Adipocyte (in vitro differentiated cells): ENCODE data around the gene SYP.

Experiments used
- DNase-seq: peaks from one replicate; pipeline ENCODE4 v3.0.0-alpha.2; 2015; ENCODE audit warnings: low read depth
- H3K27me3 ChIP-seq: replicated peaks from 2 replicates; pipeline ENCODE4 v1.7.0; 2013; ENCODE audit warnings: mild to moderate bottlenecking, low read length, moderate library complexity; ENCODE audit not compliant: control insufficient read depth, insufficient read depth
- H3K36me3 ChIP-seq: 2 replicates; pipeline ENCODE4 v1.7.0; 2013; ENCODE audit warnings: low read length, mild to moderate bottlenecking, moderate library complexity; ENCODE audit not compliant: control insufficient read depth, insufficient read depth, severe bottlenecking
- H3K4me1 ChIP-seq: 2 replicates; pipeline ENCODE4 v1.7.0; 2013; ENCODE audit warnings: mild to moderate bottlenecking, low read length, moderate library complexity; ENCODE audit not compliant: control insufficient read depth, insufficient read depth
- H3K4me3 ChIP-seq: 2 replicates; pipeline ENCODE4 v1.7.0; 2013; ENCODE audit warnings: mild to moderate bottlenecking, low read length, moderate library complexity
- H3K9ac ChIP-seq: 2 replicates; pipeline ENCODE4 v1.7.0; 2013; ENCODE audit warnings: mild to moderate bottlenecking, low read length, moderate library complexity
- H3K9me3 ChIP-seq: 2 replicates; pipeline ENCODE4 v1.7.0; 2013; ENCODE audit warnings: mild to moderate bottlenecking, low read length, moderate library complexity; ENCODE audit not compliant: control insufficient read depth

The SYP gene

DNA sequence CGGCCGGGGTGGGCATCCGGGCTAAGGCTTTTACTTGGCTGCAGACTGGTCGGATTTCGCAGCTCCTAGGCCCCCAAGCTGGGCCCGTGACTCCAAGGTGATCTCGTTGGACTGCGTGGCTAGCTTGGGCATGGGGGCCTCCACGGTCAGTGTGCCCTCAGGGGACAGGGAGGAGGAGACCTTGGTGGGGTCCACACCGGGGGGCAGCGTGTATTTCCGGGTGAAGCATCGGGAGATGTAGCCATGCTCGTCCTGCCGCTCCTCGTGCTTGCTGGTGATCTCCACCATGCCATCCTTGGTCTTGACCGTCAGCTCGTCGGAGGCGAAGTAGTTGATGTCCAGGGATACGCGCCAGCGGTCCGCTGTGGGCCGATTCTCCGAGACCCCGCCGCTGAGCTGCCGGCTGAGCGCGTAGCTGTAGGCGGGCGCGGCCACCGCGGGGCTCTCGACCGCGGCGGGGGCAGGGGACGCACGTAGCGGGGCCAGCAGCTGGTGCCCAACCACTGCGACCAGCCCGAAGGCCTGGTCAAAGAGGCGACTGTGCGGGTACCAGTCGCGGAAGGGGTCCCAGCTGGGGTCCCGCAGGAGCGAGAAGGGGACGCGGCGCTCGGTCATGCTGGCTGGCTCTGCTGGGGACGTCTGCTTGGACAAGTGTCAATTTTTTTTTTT is 34.0 kb upstream of the SYP start:
- H3K27me3 ChIP-seq = no peaks in the 10 kb centered on the region
- no peaks in the 10 kb centered on the region for H3K9me3 ChIP-seq
- H3K4me3 ChIP-seq = no peak overlapping the region
- H3K9ac ChIP-seq = no peak overlapping the region
- H3K4me1 ChIP-seq = peaks cover 2% of the 10 kb centered on the region
- H3K36me3 ChIP-seq = no peaks in the 10 kb centered on the region
- no peak for DNase-seq

DNA sequence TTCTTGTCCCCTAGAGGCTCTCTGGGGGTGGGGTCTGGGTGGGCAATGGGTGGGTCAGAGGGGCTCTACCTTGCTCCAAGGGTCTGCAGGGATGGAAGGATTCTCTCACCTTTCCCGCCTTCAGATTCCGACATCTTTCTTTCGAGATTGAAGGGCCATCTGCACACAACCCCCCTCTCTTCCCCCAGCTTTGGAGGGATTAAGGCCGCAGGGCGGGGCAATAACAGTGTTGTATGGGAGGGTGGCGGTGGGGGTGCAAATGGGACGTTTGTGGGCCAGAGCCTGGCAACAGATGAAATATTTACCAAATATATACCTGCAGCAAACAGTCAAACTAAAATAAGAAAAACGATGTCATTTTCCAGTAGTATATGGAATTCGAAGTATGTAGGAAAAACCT is 33.2 kb upstream of the SYP start, which contains the start of gene CACNA1F:
TSS of gene CACNA1F (minus strand) at position 165 of the 400 bp plus-strand sequence. CDS start at position 134, 31 bp downstream.
- DNase-seq = no peak
- Histone ChIP-seq H3K9me3 (no peaks in the 10 kb centered on the region), H3K9ac (no peak within 1 kb of the TSS), H3K4me1 (peaks cover 2% of the 10 kb centered on the region), H3K36me3 (no peaks in the 10 kb centered on the region), H3K27me3 (no peaks in the 10 kb centered on the region), H3K4me3 (no peak within 1 kb of the TSS)

DNA sequence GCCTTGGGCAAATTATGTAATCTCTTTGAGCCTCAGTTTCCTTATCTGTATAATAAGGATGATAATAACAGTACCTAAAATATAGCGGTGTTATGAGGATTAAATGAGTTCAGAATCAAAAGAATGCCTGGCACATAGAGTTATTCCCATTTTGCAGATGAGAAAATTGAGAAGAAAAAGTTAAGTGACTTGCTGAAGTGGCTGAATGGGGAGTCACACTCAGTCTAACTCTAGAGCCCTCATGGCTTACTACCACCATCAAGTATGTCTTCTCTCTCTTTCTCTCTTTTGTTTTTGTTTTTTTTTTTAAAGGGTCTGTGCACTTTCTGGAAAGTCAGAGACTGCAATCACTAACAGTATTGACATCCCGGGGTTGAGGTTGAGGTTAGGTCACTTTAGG is 32.5 kb upstream of the SYP start:
- peaks cover 2% of the 10 kb centered on the region for H3K4me1 ChIP-seq
- H3K4me3 ChIP-seq = no peak overlapping the region
- H3K9me3 ChIP-seq = no peaks in the 10 kb centered on the region
- no peak for DNase-seq
- H3K9ac ChIP-seq = no peak overlapping the region
- no peaks in the 10 kb centered on the region for H3K36me3 ChIP-seq
- H3K27me3 ChIP-seq = no peaks in the 10 kb centered on the region

DNA sequence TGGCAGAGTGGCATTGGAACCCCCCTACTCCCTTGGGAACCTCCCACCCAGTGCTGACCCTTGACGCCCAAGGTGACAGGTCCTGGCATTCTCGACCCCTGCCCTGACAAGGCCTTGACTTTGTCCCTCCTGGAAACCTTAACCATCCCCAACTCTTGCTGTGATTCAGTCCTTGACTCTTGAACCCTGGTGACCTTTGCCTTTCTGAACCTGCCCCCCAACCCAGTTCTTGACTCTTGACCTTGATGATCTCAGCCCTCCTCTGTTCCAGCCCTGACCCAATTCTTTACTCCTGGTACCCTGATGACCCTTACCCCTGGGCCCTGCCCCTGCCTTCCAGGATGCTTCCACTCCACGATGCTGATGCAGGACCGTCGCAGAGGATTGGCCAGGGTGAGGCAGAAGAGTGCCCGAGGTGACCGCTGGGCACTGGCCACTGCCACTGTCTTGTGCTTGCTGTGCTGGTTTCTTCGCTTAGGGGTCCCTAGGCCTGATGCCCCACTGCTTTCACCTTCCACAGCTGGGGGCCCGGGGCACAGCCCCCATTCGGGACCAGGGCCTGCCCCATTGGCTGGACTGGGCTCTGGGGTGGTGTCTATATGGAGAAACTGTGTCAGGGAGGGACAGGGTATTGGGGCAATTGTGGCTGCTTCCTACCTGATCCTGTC is 31.5 kb upstream of the SYP start:
- Histone ChIP-seq H3K9ac (no peak overlapping the region), H3K9me3 (no peaks in the 10 kb centered on the region), H3K27me3 (peaks cover 7% of the 10 kb centered on the region), H3K4me1 (peaks cover 2% of the 10 kb centered on the region), H3K36me3 (no peaks in the 10 kb centered on the region), H3K4me3 (no peak overlapping the region)
- DNase-seq = no peak

- no peaks in the 10 kb centered on the region for H3K9me3 ChIP-seq
- no peak overlapping the region for H3K9ac ChIP-seq
- no peaks in the 10 kb centered on the region for H3K36me3 ChIP-seq
- H3K4me1 ChIP-seq = no peaks in the 10 kb centered on the region
- H3K4me3 ChIP-seq = peak overlapping the region; percentile 12
- H3K27me3 ChIP-seq = peaks cover 7% of the 10 kb centered on the region
- DNase-seq = no peak
These were observed 30.7 kb upstream of the SYP start for GRCh38 chrX:49230500-49231232.

DNA sequence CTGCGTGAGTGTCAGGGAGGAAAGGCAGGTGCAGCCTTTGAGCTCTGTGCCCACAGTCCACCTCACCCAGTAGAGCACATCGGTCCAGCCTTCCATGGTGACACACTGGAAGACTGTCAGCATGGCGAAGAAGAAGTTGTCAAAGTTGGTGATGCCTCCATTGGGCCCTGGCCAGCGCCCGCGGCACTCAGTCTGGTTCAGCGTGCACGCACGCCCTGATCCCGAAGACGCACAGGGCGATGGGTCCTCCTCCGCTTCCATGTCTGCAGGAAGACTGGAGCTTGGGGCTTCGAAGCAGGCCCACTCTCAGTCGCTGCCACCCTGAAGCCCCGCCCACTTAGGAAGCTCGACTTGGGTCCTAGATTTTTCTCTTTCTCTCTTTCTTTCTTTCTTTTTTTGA is 28.2 kb upstream of the SYP start:
- Histone ChIP-seq H3K27me3 (peaks cover 24% of the 10 kb centered on the region), H3K4me1 (no peaks in the 10 kb centered on the region), H3K4me3 (no peak overlapping the region), H3K9me3 (no peaks in the 10 kb centered on the region), H3K36me3 (no peaks in the 10 kb centered on the region), H3K9ac (no peak overlapping the region)
- no peak for DNase-seq

DNA sequence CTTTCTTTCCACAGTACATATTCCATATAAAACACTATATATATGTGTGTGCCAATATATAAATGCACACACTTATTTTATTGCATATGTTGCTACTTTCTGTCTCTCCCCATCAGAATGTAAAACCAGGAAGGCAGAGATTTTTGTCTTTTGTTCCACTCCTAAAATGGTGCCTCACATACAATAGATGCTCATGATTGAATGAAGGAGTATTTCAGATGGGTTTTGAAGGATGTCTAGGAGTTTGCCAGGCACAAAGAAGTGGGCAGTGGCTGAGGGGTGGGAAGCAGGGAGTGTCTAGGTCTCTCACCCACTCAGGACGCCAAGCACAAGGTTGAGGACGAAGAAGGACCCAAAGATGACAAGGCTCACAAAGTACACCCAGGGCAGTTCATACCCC is 27.7 kb upstream of the SYP start:
- Histone ChIP-seq H3K9me3 (no peaks in the 10 kb centered on the region), H3K9ac (no peak overlapping the region), H3K27me3 (peaks cover 24% of the 10 kb centered on the region), H3K4me1 (no peaks in the 10 kb centered on the region), H3K36me3 (no peaks in the 10 kb centered on the region), H3K4me3 (no peak overlapping the region)
- DNase-seq = no peak

DNA sequence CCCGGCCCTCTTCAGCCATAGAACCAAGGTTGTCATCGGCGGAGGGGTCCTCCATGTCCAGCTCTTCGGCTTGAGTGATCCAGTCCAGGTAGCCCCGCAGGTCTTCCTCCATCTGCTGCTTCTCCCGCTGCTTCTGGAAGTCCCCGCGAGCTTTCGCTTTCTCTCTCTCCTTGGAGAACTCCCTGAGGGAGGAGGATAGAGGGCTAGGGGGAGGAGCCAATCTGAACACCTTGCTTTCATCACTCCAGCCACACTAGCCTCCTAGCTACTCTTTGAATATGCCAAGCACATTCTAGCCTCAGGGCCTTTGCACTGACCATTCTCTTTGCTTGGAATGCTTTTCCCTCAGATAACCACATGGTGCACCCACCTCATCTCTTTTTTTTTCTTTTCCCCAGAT is 27.0 kb upstream of the SYP start:
- DNase-seq = no peak

DNA sequence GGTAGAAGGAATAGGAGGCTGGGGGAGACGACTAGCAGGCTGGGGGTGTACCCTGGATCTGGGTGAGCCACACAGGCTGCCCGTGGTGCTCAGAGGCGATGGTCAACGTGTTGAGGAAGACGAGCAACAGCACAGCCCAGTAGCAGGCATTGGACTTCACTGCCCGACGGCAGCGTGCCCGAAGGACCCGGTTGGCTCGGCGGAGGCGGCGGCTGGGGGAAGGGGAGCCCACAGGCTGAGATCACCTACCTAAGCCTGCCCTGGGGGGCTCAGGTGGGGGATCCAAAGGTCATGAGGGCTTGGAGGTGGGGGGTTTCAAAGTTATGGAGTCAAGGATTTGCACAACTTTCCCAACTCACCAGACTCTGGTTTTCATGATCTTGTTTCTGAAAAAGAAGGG is 25.9 kb upstream of the SYP start:
- Histone ChIP-seq H3K4me3 (no peak overlapping the region), H3K9me3 (no peaks in the 10 kb centered on the region), H3K36me3 (no peaks in the 10 kb centered on the region), H3K27me3 (peaks cover 24% of the 10 kb centered on the region), H3K4me1 (no peaks in the 10 kb centered on the region), H3K9ac (no peak overlapping the region)
- DNase-seq = no peak

More for the DNA sequence above, 27.0 kb upstream of the SYP start:
- Histone ChIP-seq H3K27me3 (peaks cover 24% of the 10 kb centered on the region), H3K9me3 (no peaks in the 10 kb centered on the region), H3K9ac (no peak overlapping the region), H3K4me3 (no peak overlapping the region), H3K4me1 (no peaks in the 10 kb centered on the region), H3K36me3 (no peaks in the 10 kb centered on the region)

DNA sequence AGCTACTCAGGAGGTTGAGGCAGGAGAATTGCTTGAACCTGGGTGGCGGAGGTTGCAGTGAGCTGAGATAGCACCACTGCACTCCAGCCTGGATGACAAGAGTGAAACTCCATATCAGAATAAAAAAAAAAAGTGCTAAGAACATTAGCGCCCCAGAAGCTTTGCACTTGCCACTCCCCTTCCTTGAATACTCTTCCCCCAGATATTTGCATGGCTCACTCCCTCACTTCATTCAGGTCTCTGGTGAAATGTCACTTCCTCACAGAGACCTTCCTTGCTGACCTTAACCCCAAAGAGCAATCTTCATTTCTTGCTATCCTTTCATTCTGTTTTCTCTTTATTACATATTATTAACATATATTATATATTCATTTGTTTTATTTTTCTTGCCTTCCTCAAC is 21.9 kb upstream of the SYP start:
- peaks cover 40% of the 10 kb centered on the region for H3K27me3 ChIP-seq
- no peaks in the 10 kb centered on the region for H3K4me1 ChIP-seq
- H3K36me3 ChIP-seq = no peaks in the 10 kb centered on the region
- no peak for DNase-seq
- H3K4me3 ChIP-seq = no peak overlapping the region
- H3K9me3 ChIP-seq = no peaks in the 10 kb centered on the region
- H3K9ac ChIP-seq = no peak overlapping the region

DNA sequence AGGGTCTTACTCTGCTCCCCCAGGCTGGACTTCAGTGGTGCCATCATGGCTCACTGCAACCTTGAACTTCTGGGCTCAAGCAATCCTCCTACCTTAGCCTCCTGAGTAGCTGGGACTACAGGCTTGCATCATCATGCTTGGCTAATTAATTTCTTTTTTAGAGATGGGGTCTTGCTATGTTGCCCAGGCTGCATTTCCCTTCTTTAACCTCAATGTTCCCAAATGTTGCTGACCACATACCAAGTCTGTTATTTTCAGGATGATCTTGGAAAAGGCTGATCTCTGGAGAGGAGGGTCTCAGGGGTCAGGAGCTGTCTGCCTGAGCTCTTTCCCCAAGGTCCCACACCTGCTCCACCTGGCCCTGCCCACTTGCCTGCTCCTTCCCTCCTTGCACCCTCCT is 20.1 kb upstream of the SYP start:
- H3K9ac ChIP-seq = no peak overlapping the region
- H3K27me3 ChIP-seq = peaks cover 42% of the 10 kb centered on the region
- H3K9me3 ChIP-seq = no peaks in the 10 kb centered on the region
- H3K36me3 ChIP-seq = no peaks in the 10 kb centered on the region
- no peak overlapping the region for H3K4me3 ChIP-seq
- DNase-seq = no peak
- no peaks in the 10 kb centered on the region for H3K4me1 ChIP-seq
